Right lung (tissue), 5 donors: ENCODE measurements around the gene ASIC3. TPM values are rescaled to one million over a fixed set of nuclear protein-coding genes. Genes with fewer than 3 reads are reported as not detected.

Source experiments
- polyA plus RNA-seq, 5 donors: library from polyadenylated mRNA; unstranded; fragments of 120-200 nt; gene quantifications; one replicate each; pipeline versions ENCODE4 v1.2.1 to v1.2.3, GENCODE V29; 2013; ENCODE audit warnings: inconsistent platforms in 1 of 5, low replicate concordance in 1 of 5; ENCODE audit not compliant: insufficient read length in 5 of 5, insufficient read depth in 1 of 5

ASIC3 gene
- polyA plus RNA-seq, 5 donors: 2.2 to 7.0 (median 4.5) TPM

Other genes with a start within 250 kb of the ASIC3 start
- gene TMEM176B, start 248.2 kb upstream of the ASIC3 start, polyA plus RNA-seq: 10 to 100 TPM in 4 of 5 donors, 1 to 10 TPM in 1; 6.5 to 17.0 (median 13.4) TPM
- 1 to 10 TPM; 4.2 to 6.8 (median 6.4) TPM for gene TMEM176A, start 247.8 kb upstream of the ASIC3 start, polyA plus RNA-seq
- gene AOC1, start 196.0 kb upstream of the ASIC3 start, polyA plus RNA-seq: under 1 TPM; 0.53 to 0.97 (median 0.66) TPM
- gene KCNH2, start 70.2 kb upstream of the ASIC3 start, polyA plus RNA-seq: 1 to 10 TPM; 2.9 to 6.3 (median 4.5) TPM
- gene NOS3, start 57.5 kb upstream of the ASIC3 start, polyA plus RNA-seq: 10 to 100 TPM in 2 of 5 donors, 1 to 10 TPM in 3; 5.4 to 11.8 (median 7.5) TPM
- 1 to 10 TPM; 1.2 to 4.8 (median 3.6) TPM for gene ATG9B, start 24.0 kb upstream of the ASIC3 start, polyA plus RNA-seq
- gene ABCB8, start 20.1 kb upstream of the ASIC3 start, polyA plus RNA-seq: 10 to 100 TPM; 17.6 to 29.3 (median 24.9) TPM
- gene CDK5, start 9.4 kb downstream of the ASIC3 start, polyA plus RNA-seq: 10 to 100 TPM; 13.5 to 18.3 (median 14.6) TPM
- 100 to 1,000 TPM in 3 of 5 donors, 10 to 100 TPM in 2; 81.9 to 121 (median 103) TPM for gene SLC4A2, start 11.1 kb downstream of the ASIC3 start, polyA plus RNA-seq
- gene FASTK, start 32.3 kb downstream of the ASIC3 start, polyA plus RNA-seq: 10 to 100 TPM; 30.9 to 66.9 (median 45.5) TPM
- 10 to 100 TPM; 17.8 to 41.3 (median 22.8) TPM for gene TMUB1, start 35.0 kb downstream of the ASIC3 start, polyA plus RNA-seq
- 100 to 1,000 TPM in 1 of 5 donors, 10 to 100 TPM in 4; 73.3 to 100 (median 95.7) TPM for gene AGAP3, start 37.9 kb downstream of the ASIC3 start, polyA plus RNA-seq
- gene GBX1, start 119.2 kb downstream of the ASIC3 start, polyA plus RNA-seq: under 1 TPM in 2 of 5 donors, not detected in 3; 0.14 to 0.26 TPM
- under 1 TPM in 1 of 5 donors, not detected in 4; 0.23 TPM for gene ASB10, start 138.7 kb downstream of the ASIC3 start, polyA plus RNA-seq
- gene H2BK1, start 162.0 kb downstream of the ASIC3 start, polyA plus RNA-seq: under 1 TPM in 1 of 5 donors, not detected in 4; 0.35 TPM
- gene ABCF2, start 178.7 kb downstream of the ASIC3 start, polyA plus RNA-seq: 10 to 100 TPM; 19.0 to 31.6 (median 22.3) TPM
- gene CHPF2, start 184.0 kb downstream of the ASIC3 start, polyA plus RNA-seq: 10 to 100 TPM; 16.3 to 31.3 (median 19.1) TPM
- gene SMARCD3, start 200.2 kb downstream of the ASIC3 start, polyA plus RNA-seq: 100 to 1,000 TPM in 3 of 5 donors, 10 to 100 TPM in 2; 75.4 to 137 (median 112) TPM